Colonic mucosa (tissue), 4 donors: ENCODE measurements around the gene ACOXL. TPM values are rescaled to one million over a fixed set of nuclear protein-coding genes. Genes with fewer than 3 reads are reported as not detected.

Source experiments
- DNase-seq: peaks from one replicate; pipeline ENCODE4 v3.0.0-alpha.2; 2020
- H3K27ac ChIP-seq: fragments of 200-600 bp; one replicate; pipeline ENCODE4 v1.8.0; 2021
- H3K27me3 ChIP-seq: fragments of 200-600 bp; one replicate; pipeline ENCODE4 v1.8.0; 2021
- H3K36me3 ChIP-seq: fragments of 200-600 bp; one replicate; pipeline ENCODE4 v1.8.0; 2021
- H3K4me1 ChIP-seq: fragments of 200-600 bp; one replicate; pipeline ENCODE4 v1.8.0; 2021; ENCODE audit warnings: mild to moderate bottlenecking
- H3K4me3 ChIP-seq: fragments of 200-600 bp; one replicate; pipeline ENCODE4 v1.8.0; 2021
- H3K9ac ChIP-seq, 2 donors: one replicate each; pipeline ENCODE4 v1.7.0; 2013; ENCODE audit warnings: control low read depth in 2 of 2, low read depth in 2 of 2, low read length in 2 of 2
- H3K9me3 ChIP-seq: fragments of 200-600 bp; one replicate; pipeline ENCODE4 v1.8.0; 2021
- intact Hi-C: fragments of 100-400 bp; cut with DNase I; formaldehyde crosslinking; loops from one replicate; pipeline ENCODE4 v1.14.1; 2022
- total RNA-seq, 2 donors: library from RNA; stranded (reverse); fragmentation: NEBNext Ultra II Directional in 1 of 2; extraction: Animal tissue kit (Norgen Biotek cat#: 25700) in 1 of 2; gene quantifications; one replicate each; pipeline ENCODE4 v1.2.1, GENCODE V29; 2021
- TF ChIP-seq, protein P1 (sequence below): fragments of 200-600 bp; IDR thresholded peaks from one replicate; pipeline ENCODE4 v1.8.0; 2022; ENCODE audit warnings: antibody characterized with exemption, mild to moderate bottlenecking
- donor health status: healthy.
- donor health status: DM: no; HTN: no; CAD: no.
- donor health status: DM: no; HTN: no; CAD: no.

The ACOXL gene
- total RNA-seq, 2 donors from 2014 or later, result 0.32 to 0.82 TPM

DNA sequence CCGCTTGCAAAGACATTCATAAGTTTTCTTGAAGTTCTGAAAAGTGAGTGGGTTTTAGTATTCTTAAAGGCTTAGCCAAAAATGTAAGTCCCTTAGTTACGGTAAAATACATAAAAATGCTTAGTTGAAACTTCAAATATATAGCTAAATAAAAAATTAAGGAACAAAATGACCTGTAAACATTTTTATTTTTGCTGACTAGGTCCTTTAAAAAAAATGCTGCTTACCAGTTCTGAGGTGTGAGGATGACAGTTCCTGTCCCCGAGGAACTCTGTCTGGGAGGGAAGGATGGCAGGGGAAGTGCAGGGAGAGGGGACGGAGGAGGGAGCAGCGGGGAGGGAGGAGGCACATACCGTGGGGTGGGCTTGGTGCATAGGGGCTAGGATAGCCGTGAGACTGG, 285.5 kb downstream of the ACOXL start:
- no peak for DNase-seq
- no peaks in the 10 kb centered on the region for H3K9me3 ChIP-seq
- TF ChIP-seq, protein P1, sequence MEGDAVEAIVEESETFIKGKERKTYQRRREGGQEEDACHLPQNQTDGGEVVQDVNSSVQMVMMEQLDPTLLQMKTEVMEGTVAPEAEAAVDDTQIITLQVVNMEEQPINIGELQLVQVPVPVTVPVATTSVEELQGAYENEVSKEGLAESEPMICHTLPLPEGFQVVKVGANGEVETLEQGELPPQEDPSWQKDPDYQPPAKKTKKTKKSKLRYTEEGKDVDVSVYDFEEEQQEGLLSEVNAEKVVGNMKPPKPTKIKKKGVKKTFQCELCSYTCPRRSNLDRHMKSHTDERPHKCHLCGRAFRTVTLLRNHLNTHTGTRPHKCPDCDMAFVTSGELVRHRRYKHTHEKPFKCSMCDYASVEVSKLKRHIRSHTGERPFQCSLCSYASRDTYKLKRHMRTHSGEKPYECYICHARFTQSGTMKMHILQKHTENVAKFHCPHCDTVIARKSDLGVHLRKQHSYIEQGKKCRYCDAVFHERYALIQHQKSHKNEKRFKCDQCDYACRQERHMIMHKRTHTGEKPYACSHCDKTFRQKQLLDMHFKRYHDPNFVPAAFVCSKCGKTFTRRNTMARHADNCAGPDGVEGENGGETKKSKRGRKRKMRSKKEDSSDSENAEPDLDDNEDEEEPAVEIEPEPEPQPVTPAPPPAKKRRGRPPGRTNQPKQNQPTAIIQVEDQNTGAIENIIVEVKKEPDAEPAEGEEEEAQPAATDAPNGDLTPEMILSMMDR, result no peak
- H3K4me3 ChIP-seq, result no peak overlapping the region
- intact Hi-C loops, result no loop called here
- H3K9ac ChIP-seq, result no peak overlapping the region
- no peaks in the 10 kb centered on the region for H3K36me3 ChIP-seq
- H3K27me3 ChIP-seq, result no peaks in the 10 kb centered on the region
- H3K4me1 ChIP-seq, result no peaks in the 10 kb centered on the region
- no peak overlapping the region for H3K27ac ChIP-seq

DNA sequence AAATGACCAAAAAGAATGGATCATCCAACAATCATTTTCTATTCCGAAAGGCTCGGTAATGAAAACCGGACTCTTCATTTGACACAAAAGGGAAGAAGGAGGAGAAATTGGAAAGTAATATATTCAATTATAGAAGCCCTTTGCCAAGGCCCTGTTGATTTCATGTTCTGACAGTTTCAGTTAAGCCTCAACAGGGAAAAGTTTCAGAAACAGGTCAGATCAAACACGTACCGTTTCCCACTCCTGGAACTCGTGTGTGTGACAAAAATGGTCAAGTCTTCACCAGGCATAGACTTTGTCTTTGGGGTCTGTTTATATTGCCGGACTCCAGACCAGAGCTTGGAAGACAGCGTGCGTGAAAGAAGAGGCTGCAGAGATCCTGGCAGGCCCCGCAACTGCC, 287.0 kb downstream of the ACOXL start:
- DNase-seq, result no peak
- H3K9ac ChIP-seq, result no peak overlapping the region

DNA sequence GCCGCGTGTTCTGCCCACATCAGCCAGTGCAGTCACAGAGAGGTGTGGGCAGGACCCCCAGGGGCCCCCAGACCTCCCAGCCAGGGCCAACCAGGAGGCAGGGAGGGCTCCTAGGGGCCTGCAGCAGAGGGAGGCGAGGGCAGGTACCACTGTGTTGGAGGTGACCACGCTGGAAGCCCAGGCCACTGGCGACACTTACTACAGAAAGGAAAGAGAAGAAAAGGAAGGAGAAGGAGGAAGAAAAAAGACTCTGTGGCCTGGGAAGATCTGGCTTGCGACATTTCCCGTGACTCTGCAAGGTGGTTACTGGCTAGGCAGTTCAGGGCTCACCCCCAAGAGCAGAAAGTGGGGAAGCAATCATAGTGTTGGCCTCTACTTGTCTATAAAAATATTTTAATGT, 290.3 kb downstream of the ACOXL start:
- Histone ChIP-seq H3K4me1 (peaks cover 9% of the 10 kb centered on the region), H3K9ac (no peak overlapping the region), H3K4me3 (no peak overlapping the region), H3K36me3 (no peaks in the 10 kb centered on the region), H3K9me3 (no peaks in the 10 kb centered on the region), H3K27ac (no peak overlapping the region), H3K27me3 (no peaks in the 10 kb centered on the region)
- TF ChIP-seq, protein P1, result no peak
- peak; percentile 16 for DNase-seq
- intact Hi-C loops, result no loop called here

More for the DNA sequence above, 287.0 kb downstream of the ACOXL start:
- TF ChIP-seq, protein P1, result no peak
- intact Hi-C loops, result no loop called here
- H3K4me1 ChIP-seq, result no peaks in the 10 kb centered on the region
- no peak overlapping the region for H3K4me3 ChIP-seq
- no peaks in the 10 kb centered on the region for H3K27me3 ChIP-seq
- H3K27ac ChIP-seq, result no peak overlapping the region
- no peaks in the 10 kb centered on the region for H3K36me3 ChIP-seq
- no peaks in the 10 kb centered on the region for H3K9me3 ChIP-seq

DNA sequence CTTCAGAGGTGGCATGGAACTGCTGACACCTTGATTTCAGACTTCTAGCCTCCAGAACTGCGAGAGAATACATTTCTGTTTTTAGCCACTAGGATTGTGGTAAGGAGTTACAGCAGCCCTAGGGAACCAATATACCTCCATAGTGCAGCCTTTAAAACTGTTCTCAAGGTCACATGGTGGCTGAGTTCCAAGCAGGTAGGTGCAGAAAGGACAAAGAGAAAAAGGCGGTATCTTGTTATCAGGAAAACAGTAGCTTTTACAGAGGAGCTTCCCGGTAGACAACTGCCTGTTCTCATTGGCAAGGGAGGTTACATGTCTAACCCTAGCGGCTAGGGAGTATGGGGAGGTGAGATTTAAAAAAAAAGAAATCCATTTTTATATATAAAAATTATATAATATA, 292.1 kb downstream of the ACOXL start:
- DNase-seq, result peak; percentile 79
- H3K9me3 ChIP-seq, result no peaks in the 10 kb centered on the region
- TF ChIP-seq, protein P1, result no peak
- H3K36me3 ChIP-seq, result no peaks in the 10 kb centered on the region
- intact Hi-C loops, result no loop called here
- no peak overlapping the region for H3K4me3 ChIP-seq
- no peaks in the 10 kb centered on the region for H3K27me3 ChIP-seq
- H3K4me1 ChIP-seq, result peaks cover 13% of the 10 kb centered on the region
- peak overlapping the region in 1 of 2 donors; percentile 28 for H3K9ac ChIP-seq
- H3K27ac ChIP-seq, result peak overlapping the region; percentile 47

DNA sequence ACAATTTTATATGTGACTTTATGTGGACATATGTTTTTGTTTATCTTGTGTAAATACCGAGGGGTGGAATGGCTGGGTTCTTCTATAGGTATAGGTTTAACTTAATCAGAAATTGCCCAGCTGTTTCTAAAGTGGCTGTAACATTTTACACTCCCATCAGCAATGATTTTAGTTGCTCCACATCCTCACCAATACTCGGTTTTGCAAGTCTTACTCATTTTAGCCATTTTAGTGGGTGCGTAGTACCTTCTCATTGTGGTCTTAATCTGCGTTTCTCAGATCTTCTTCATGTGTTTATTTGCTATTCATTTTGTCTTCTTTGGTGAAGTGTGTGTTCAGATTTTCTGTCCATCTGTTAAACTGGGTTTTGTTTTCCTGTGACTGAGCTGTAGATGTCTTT, 292.9 kb downstream of the ACOXL start:
- no peak overlapping the region for H3K4me3 ChIP-seq
- peak; percentile 15 for DNase-seq
- intact Hi-C loops, result no loop called here
- H3K9me3 ChIP-seq, result no peaks in the 10 kb centered on the region
- H3K27me3 ChIP-seq, result no peaks in the 10 kb centered on the region
- no peak overlapping the region for H3K9ac ChIP-seq
- H3K27ac ChIP-seq, result peak overlapping the region; percentile 47
- peaks cover 13% of the 10 kb centered on the region for H3K4me1 ChIP-seq
- no peaks in the 10 kb centered on the region for H3K36me3 ChIP-seq
- TF ChIP-seq, protein P1, result no peak
